ENCODE results near the gene GJA3. TPM values are rescaled to one million over a fixed set of nuclear protein-coding genes. Genes with fewer than 3 reads are reported as not detected.

GJA3 gene
- total and polyA plus RNA-seq, 2 experiments from 2014 or later, result 0.16 to 0.23 TPM

DNA sequence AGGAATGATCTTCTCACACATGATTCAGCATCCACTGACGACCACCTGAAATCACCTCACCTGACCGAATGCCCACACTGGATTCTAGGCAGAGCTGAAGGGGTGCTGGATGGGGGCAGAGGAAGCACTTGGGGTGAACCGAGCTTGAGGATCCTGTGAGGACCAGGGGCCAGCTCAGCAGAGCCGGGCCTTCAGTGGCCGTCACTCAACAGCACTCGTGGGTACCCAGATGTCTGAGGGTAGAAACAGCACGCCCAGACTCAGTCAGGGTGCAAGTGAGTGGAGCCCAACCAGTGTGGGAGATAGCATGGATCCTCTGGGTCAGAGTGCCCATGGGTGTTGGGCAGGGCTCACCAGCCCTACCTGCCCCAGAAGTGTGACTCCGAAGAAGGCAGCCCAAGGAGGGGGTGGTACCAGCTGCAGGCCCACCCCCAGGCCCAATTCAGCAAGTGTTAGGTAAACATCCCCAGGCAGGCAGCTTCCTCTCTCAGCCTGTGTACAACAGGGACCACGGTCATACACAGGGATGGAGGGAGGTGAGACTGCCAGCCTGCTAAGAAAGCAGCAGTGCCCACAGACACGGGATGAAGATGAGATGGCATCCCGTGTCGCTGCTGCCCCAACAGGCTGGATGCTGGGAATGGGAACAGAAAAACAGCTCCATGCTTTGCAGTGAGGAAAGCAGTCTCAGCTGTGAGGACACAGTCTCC, 16.6 kb downstream of the GJA3 start:
- 78% methylated on average over 12 of the region's 12 CpGs for WGBS (ENCODE audit: low lambda C conversion rate, missing lambda C conversion rate)
- no peak overlapping the region for H2AFZ ChIP-seq
- DNase-seq (ENCODE audit: low spot score), result no peak
- peaks cover 8% of the 10 kb centered on the region for H3K4me1 ChIP-seq (ENCODE audit: insufficient read depth)
- no peaks in the 10 kb centered on the region for H3K79me2 ChIP-seq
- TF ChIP-seq EZH2 (IDR thresholded peaks at IDR 0.05; ENCODE audit: borderline replicate concordance) (no peak), EZH2phosphoT487 (IDR thresholded peaks at IDR 0.05; ENCODE audit: low read depth, severe bottlenecking, unreplicated experiment) (no peak)
- TF ChIP-seq, protein P1, sequence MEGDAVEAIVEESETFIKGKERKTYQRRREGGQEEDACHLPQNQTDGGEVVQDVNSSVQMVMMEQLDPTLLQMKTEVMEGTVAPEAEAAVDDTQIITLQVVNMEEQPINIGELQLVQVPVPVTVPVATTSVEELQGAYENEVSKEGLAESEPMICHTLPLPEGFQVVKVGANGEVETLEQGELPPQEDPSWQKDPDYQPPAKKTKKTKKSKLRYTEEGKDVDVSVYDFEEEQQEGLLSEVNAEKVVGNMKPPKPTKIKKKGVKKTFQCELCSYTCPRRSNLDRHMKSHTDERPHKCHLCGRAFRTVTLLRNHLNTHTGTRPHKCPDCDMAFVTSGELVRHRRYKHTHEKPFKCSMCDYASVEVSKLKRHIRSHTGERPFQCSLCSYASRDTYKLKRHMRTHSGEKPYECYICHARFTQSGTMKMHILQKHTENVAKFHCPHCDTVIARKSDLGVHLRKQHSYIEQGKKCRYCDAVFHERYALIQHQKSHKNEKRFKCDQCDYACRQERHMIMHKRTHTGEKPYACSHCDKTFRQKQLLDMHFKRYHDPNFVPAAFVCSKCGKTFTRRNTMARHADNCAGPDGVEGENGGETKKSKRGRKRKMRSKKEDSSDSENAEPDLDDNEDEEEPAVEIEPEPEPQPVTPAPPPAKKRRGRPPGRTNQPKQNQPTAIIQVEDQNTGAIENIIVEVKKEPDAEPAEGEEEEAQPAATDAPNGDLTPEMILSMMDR (IDR thresholded peaks at IDR 0.05; ENCODE audit: poor library complexity), result no peak
- no peak overlapping the region for H3K4me2 ChIP-seq
- no peaks in the 10 kb centered on the region for H3K9me3 ChIP-seq (ENCODE audit: low read depth)
- no peaks in the 10 kb centered on the region for H3K9me2 ChIP-seq (replicated peaks; ENCODE audit: insufficient read depth)
- H3K36me3 ChIP-seq (replicated peaks; ENCODE audit: insufficient read depth, low read depth), result no peaks in the 10 kb centered on the region
- no peaks in the 10 kb centered on the region for H4K20me1 ChIP-seq (ENCODE audit: insufficient read depth, poor library complexity, severe bottlenecking)
- H3K27ac ChIP-seq, result no peak overlapping the region
- peaks cover 11% of the 10 kb centered on the region for H3K27me3 ChIP-seq
- H3K4me3 ChIP-seq, result no peak overlapping the region

DNA sequence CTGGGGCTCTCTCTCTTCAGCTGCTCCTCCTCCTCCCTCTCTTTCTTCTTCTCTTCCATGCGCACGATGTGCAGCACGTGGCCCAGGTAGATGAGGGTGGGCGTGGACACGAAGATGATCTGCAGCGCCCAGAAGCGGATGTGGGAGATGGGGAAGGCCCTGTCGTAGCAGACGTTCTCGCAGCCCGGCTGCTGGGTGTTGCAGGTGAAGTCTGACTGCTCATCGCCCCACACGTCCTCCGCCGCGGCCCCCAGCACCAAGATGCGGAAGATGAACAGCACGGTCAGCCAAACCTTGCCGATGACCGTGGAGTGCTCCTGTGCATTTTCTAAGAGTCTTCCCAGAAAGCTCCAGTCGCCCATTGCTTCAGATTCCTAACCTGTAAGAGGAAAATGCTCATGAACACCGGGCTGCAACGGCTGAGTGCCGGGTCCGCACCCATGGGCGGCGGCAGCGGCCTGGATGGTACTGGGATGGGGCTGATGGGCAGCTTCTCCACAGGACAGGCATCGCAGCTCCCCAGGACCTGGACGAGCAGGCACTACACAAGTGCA, 17.8 kb downstream of the GJA3 start:
- Histone ChIP-seq H4K20me1 (ENCODE audit: insufficient read depth, poor library complexity, severe bottlenecking) (no peaks in the 10 kb centered on the region), H3K36me3 (replicated peaks; ENCODE audit: insufficient read depth, low read depth) (no peaks in the 10 kb centered on the region), H3K4me1 (ENCODE audit: insufficient read depth) (peaks cover 8% of the 10 kb centered on the region), H3K27me3 (peaks cover 18% of the 10 kb centered on the region), H3K27ac (no peak overlapping the region), H3K79me2 (no peaks in the 10 kb centered on the region), H3K4me3 (no peak overlapping the region), H3K4me2 (no peak overlapping the region), H2AFZ (no peak overlapping the region), H3K9me2 (replicated peaks; ENCODE audit: insufficient read depth) (no peaks in the 10 kb centered on the region), H3K9me3 (ENCODE audit: low read depth) (no peaks in the 10 kb centered on the region)
- DNase-seq (ENCODE audit: low spot score), result no peak
- WGBS (ENCODE audit: low lambda C conversion rate, missing lambda C conversion rate), result 97% methylated on average over 30 of the region's 30 CpGs
- TF ChIP-seq, protein P1 (IDR thresholded peaks at IDR 0.05; ENCODE audit: poor library complexity), result no peak

DNA sequence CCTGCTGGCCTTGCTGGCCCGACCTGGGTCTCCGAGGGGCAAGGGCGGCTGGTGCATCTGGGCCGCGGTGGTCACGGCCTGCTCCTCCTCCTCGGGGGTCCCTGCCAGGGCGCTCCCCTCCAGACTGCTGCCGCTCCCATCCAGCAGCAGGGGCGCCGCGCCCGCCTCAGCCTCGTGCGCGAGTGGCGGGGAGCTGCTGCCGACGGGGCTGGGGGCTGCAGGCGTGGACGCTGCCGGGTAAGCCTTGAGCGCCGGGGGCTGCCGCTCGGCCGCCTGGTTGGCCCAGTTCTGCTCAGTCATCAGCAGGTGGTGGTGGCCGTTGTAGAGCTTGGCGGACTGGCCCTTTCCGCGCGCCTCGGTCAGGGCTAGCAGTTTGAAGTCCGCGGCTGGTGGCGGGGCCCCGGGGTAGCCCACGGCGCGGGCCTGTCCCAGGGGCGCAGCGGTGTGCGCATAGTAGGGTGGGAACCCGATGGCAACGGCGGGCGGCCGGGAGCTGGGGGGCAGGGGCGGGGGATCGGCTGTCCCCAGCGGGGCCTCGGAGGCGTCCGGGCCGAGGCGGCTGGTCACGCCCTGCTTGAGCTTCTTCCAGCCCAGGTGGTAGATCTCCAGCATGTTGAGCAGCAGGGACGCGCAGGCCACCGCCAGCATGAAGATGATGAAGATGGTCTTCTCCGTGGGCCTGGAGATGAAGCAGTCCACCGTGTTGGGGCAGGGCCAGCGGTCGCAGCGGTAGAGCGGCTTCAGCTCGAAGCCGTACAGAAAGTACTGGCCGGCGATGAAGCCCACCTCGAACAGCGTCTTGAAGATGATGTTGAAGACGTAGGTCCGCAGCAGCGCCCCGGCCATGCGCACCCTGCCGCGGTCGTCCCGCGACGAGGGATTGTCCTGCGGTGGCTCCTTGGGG, 18.6 kb downstream of the GJA3 start:
- Histone ChIP-seq H3K9me3 (ENCODE audit: low read depth) (no peaks in the 10 kb centered on the region), H3K9me2 (replicated peaks; ENCODE audit: insufficient read depth) (no peaks in the 10 kb centered on the region), H3K4me1 (ENCODE audit: insufficient read depth) (peaks cover 8% of the 10 kb centered on the region), H2AFZ (no peak overlapping the region), H3K4me2 (no peak overlapping the region), H4K20me1 (ENCODE audit: insufficient read depth, poor library complexity, severe bottlenecking) (no peaks in the 10 kb centered on the region), H3K27ac (no peak overlapping the region), H3K4me3 (no peak overlapping the region), H3K79me2 (no peaks in the 10 kb centered on the region), H3K36me3 (replicated peaks; ENCODE audit: insufficient read depth, low read depth) (no peaks in the 10 kb centered on the region), H3K27me3 (peaks cover 14% of the 10 kb centered on the region)
- WGBS (ENCODE audit: low lambda C conversion rate, missing lambda C conversion rate), result 96% methylated on average over 47 of the region's 84 CpGs
- no peak for DNase-seq (ENCODE audit: low spot score)
- TF ChIP-seq, protein P1 (IDR thresholded peaks at IDR 0.05; ENCODE audit: poor library complexity), result no peak
- TF ChIP-seq EZH2 (IDR thresholded peaks at IDR 0.05; ENCODE audit: borderline replicate concordance) (no peak), EZH2phosphoT487 (IDR thresholded peaks at IDR 0.05; ENCODE audit: low read depth, severe bottlenecking, unreplicated experiment) (no peak)

All from hepatocyte (in vitro differentiated cells).